ENCODE measurements around the gene PLEKHH1.
A peak's percentile ranks its signal among the peaks of the same experiment; 100 is the strongest.

Gene PLEKHH1

DNA sequence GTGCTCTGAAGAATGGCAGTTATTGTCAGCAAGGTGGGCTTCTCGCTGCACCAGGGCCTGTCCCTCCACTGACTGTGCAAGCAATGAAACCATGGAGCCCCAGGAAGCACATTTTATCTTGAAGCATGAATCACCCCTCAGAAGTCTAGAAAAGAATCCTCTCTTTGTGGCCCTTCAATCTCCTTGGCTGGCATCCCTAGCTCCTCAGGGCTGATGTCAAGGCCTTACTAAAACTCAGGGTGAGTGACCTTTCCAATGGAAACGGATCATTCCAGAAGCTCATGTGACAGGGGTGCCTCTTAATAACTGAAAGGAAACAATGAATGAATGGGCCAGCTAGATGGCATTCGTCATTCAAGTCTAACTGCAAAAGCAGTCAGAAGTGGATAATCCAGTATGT, 22.3 kb upstream of the PLEKHH1 start:
- DNase-seq (ENCODE audit: low spot score) = no peak

DNA sequence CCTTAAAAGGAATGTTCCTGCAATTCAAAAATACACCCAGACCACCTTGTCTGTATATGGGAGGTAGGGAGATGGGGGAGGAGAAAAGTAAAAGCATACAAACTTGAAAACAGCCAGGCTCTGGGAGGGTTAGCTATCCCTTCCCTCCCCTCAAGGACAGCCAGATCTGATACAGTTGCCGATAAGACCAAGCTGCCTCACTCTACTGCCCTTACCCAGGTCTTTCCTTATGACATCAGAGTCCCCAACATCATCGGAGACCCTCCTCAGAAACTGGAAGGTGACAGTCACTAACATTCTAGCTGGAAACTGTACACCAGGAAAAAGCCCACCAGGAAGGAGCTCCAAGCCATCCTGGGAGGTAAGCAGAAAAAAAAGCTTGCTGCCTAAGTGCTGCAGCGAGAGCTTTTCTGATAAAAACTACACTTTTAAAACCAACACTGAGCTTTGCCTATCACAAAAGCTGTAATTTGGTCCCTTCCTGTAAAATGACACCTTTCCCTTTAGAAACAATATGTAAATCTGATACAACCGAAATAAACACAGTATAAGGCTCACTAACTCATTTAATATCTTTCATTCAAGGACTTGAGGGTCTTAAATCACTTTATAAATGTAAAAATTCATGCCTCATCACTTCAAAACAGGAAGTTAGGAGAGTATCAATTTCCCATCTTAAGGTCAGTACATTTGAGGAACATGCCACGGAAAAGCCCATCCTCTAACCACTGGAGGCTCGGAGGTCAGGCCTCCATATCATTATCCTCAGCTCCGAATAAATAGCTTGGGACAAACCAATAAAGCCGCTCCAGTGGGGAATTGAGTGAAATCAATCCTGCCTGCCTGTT, 20.4 kb upstream of the PLEKHH1 start:
- DNase-seq (ENCODE audit: low spot score) = no peak

- DNase-seq (ENCODE audit: low spot score) = no peak
These were observed 19.4 kb upstream of the PLEKHH1 start for GRCh38 chr14:67513631-67514108.

DNA sequence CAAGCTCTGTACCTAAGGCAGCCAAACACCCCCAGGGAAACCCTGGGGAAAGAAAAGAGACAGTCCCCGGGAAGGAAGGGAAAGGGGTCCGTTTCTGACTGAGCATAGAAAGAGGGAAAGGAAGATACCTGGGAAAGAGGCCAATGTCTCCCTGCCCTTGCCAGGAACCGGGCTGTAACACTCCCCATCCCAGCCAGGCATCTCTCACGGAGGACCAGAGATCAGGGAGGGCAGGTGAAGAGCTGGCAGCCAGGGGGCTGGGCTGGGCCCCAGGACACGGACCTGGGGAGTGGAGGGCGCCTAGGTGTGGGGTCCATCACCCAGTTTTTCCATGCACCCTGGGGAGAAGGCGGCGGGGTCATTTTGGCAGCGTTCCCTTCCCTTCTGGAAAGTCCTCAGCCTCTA, 18.9 kb upstream of the PLEKHH1 start:
- no peak for DNase-seq (ENCODE audit: low spot score)

GRCh38 chr14:67514650-67515385, 18.3 kb upstream of the PLEKHH1 start:
- DNase-seq (ENCODE audit: low spot score) = no peak

- DNase-seq (ENCODE audit: low spot score) = no peak
These were observed 17.6 kb upstream of the PLEKHH1 start for GRCh38 chr14:67515386-67516079.

DNA sequence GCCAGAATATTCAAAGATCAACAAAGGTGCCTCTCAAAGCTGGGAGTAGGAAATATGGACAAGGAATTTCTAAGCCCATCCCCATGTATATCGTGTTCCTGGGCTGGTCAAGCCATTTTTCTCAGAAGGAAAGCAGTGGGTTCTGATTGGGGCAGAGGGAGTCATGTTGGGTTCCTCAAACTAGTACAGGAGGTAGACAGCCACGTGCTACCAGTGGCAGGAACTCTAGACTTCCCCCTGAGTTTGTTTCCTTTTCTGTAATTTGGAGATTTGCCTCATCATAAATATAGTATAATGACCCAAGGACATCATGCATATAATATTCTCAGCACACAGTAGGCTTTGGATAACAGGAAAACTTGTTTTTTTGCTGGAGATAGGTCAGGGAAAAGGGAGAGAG, 16.4 kb upstream of the PLEKHH1 start:
- DNase-seq (ENCODE audit: low spot score) = no peak

DNA sequence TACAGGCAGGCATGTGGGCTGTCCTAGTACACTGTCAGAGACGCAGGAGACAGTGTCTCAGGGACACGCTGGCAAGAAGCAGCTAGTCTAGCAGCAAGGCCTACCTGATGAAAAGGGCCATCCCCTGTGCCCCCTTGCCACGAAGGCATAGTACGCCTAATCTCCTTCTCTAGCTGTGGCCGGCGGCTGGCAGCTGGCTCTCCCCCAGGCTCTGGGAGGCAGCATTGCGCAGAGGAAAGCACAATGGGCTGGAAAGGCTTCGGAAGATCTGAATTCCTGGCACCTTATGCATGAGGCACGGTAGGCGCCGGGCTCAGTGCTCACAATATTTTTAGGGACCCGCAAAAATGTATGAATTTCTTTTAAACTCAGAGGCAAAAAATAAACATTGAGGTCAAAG, 16.0 kb upstream of the PLEKHH1 start:
- DNase-seq (ENCODE audit: low spot score) = no peak

GRCh38 chr14:67519406-67519805, 13.7 kb upstream of the PLEKHH1 start:
- DNase-seq (ENCODE audit: low spot score) = no peak

DNA sequence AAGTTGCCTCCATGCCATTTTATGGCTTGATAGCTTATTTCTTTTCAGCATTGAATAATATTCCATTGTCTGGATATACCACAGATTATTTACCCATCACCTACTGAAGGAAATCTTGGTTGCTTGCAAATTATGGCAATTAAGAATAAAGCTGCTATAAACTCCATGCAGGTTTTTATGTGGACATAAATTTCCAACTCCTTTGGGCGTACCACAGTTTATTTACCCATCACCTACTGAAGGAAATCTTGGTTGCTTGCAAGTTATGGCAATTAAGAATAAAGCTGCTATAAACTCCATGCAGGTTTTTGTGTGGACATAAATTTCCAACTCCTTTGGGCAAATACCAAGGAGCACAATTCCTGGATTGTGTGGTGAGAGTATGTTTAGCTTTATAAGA, 12.6 kb upstream of the PLEKHH1 start:
- DNase-seq (ENCODE audit: low spot score) = no peak

GRCh38 chr14:67522270-67522669, 10.8 kb upstream of the PLEKHH1 start:
- no peak for DNase-seq (ENCODE audit: low spot score)

DNA sequence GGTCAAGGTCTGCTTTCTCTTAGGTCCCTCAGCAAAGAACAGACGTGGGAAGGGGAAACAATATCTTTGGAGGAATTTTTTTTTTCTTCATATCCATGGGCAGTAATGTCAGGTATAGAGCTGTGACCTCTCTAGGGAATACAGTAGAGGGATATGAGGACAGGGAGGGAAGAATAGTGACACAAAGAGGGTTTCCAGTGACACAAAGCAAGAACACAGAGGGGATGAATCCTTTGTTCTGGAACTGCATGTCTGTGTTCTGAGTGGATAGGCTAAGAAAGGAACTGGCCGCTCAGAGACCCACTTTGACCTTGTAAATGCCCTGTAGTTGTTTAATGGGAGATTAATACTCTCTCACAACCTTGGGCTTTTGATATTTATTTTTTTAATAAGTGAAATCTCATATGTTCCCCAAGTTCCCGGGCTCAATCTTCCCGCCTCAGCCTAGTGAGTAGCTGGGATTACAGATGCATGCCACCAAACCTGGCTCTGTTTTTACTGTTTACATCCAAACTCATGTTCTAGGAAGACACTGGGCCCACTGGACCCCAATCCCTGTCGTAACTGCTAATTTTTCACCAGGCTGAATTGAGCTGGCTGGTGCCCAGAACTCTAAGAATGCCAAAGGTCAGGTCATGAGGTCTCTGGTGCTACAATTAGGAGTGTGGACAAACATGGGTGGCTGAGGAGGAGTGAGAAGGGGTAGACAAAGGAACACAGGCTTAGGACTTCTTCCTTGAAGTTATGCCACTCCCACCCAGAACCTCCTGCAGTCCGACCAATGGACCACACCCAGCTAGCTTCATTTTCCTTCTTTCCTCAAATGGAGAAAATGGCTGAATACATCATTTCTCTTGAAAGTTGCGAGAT, 9.1 kb upstream of the PLEKHH1 start:
- DNase-seq (ENCODE audit: low spot score) = no peak

DNA sequence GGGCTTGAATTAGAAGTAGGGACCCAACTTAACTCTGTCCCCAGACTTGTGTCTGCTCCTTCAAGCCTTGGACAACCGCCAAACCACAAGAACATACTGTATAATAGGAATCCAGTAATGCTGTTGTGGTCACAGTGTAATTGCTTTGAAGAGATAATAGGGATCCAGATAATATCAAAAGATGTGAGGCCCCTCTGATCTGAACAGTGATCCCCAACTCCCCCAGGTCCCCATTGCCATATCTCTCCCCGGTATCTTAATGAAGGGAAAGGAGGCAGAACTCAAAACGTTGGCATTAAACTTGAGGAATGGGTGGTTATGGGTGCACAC, 8.5 kb upstream of the PLEKHH1 start:
- no peak for DNase-seq (ENCODE audit: low spot score)

DNA sequence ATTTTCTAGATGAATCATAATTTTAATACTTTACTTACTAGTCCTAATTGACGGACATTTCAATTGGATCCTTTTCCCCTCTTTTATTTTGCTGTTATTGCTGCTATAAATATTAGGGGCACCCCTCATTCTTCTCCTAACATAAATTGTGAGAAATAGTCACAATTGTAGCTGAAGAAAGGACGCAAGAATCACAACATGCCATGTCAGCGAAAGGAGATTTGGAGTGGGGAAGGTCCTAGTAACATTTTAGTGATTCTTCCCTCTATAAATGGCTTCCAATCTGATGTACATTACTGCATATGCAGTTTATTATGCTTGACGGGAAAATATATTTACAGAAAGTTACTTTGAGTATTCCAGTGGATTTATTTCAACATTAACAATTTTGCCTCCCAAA, 7.7 kb upstream of the PLEKHH1 start:
- DNase-seq (ENCODE audit: low spot score) = no peak

DNA sequence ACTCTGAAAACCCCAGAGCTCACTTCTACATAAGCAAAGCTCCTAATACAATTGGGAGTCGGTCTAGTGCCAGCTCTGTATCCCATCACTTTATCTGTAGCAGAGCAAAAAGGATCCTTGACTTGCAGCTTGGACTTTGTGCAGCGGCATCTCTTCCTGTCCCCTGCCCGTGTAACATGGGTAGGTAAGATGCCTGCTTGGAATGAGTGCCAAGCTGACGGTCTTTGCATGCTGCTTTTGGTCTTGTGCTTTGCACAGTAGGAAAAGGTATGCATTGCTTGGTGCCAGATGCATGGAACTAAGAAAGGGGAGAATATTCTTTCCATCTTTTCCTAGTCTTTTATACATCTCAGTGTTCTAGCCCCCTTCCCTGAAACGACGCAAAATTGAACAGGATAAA, 6.9 kb upstream of the PLEKHH1 start:
- DNase-seq (ENCODE audit: low spot score) = no peak

DNA sequence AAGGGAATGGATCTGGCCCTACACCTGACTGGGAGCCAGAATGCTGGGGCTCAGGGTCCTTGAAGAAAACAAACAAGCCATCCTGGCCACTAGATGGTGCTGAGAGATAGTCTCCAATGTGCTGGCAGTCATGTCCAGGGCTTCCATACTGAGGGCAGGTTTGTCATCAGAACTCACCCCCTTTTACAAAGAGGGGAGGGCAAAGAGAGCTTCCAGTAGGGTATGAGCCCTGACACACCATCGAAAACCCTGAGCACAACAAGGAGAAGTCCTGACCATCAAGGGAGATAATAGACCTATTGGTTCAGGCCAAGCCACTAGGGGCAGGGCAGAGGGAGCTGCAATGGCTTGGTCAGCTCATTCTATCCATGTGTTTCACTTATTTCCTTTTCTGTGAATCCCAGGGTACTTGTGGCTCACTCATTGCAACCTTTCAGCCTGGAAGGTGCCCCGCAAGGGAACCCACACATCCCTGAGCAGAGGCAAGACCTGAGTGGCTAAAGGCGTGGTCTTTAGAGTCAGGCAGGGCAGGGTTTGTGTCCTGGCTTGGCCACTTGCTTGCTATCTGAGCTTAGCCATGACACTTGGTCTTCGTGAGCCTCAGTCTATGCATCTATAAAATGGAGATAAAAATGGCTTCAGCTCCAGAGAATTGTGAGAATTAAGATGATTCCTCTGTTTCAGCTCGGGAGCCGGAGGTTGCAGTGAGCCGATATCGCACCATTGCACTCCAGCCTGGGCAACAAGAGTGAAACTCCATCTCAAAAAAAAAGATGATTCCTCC, 6.2 kb upstream of the PLEKHH1 start:
- DNase-seq (ENCODE audit: low spot score) = peak; percentile 82

DNA sequence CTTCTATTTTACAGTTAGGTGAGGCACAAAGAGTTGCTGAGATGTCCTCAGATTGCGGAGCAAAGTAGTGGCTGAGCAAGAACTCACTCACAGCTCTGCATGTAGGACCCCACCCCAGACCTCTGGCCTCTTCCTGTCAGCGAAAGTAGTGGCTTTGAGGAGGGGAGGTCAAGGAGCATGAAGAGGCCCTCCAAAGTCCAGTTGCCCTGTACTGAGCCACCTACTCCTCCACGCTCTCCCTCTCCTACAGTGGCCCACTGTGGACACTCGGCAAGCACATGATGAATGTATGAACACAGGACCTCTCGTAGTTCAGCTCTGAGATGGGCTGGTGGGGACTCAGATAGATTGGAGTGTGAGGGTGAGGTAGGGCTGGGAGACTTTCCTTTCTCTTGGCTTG, 5.3 kb upstream of the PLEKHH1 start:
- DNase-seq (ENCODE audit: low spot score) = no peak

DNA sequence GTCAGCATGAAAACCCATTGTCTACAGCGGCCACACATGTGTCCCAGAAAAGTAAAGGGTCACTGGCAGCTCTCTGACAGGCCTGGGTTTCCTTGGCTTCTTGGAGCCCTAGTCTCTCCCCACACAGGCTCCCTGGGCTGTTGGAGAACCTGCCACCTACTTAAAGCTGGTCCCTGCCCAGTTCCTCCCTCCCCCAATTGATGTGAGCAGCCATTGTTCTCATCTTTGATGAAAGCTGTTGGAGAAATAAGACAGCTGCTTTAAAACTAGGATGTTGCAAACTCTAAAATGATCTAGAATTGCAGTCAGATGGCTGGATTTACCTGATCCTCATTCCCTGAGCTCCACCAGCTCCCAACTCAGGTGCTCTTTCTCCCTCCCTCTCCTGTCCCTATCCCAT, 4.8 kb upstream of the PLEKHH1 start:
- no peak for DNase-seq (ENCODE audit: low spot score)

- no peak for DNase-seq (ENCODE audit: low spot score)
These were observed 2.8 kb upstream of the PLEKHH1 start for GRCh38 chr14:67529947-67530935.

DNA sequence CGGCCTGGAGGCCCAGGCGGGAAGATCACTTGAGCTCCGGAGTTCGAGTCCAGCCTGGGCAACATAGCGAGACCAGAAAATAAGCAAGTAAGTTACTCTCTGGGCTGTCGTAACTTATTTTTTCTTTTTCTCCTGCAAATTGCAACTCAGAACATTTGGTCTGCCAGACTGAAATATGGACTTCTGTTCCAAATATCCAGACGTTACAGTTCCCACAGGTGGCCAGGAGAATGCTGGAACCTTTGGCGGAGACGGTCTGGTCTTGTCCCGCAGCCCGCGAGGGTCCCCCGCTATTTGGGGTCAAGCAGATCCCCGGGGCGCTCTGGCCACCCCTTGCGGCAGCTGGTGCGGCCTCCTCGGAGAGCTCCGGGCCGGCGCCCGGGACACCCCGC, 488 bp upstream of the PLEKHH1 start:
- DNase-seq (ENCODE audit: low spot score) = no peak

Data from putamen (tissue), 1 donor.